Hematopoietic multipotent progenitor cell treated with erythropoietin and hydrocortisone succinate and interleukin-3 and kit ligand, for 15 days (in vitro differentiated cells): ENCODE measurements around the gene SNX13.
"Not testable (repeated sequence)": the region's sequence is repeated elsewhere in the genome, so short reads cannot be mapped to it uniquely, and the experiment has no call there.

Experiments
- DNase-seq: peaks from one replicate; pipeline ENCODE4 v3.0.0-alpha.2; 2015; ENCODE audit warnings: low spot score

SNX13 gene

GRCh38 chr7:17849504-17849903, 90.8 kb downstream of the SNX13 start:
- no peak for DNase-seq

- DNase-seq, result no peak
Observed at GRCh38 chr7:17848516-17848915, 91.8 kb downstream of the SNX13 start.

- no peak for DNase-seq
Observed at GRCh38 chr7:17846935-17847334, 93.4 kb downstream of the SNX13 start.

GRCh38 chr7:17845197-17845547, 95.1 kb downstream of the SNX13 start:
- no peak for DNase-seq

- DNase-seq, result no peak
Observed at GRCh38 chr7:17844514-17845196, 95.6 kb downstream of the SNX13 start.

GRCh38 chr7:17844022-17844421, 96.3 kb downstream of the SNX13 start:
- no peak for DNase-seq

GRCh38 chr7:17843041-17843440, 97.3 kb downstream of the SNX13 start:
- DNase-seq, result no peak

GRCh38 chr7:17832820-17833355, 107.4 kb downstream of the SNX13 start:
- no peak for DNase-seq

- no peak for DNase-seq
Observed at GRCh38 chr7:17832242-17832641, 108.1 kb downstream of the SNX13 start.

GRCh38 chr7:17830206-17830605, 110.1 kb downstream of the SNX13 start:
- DNase-seq, result no peak

GRCh38 chr7:17829001-17829400, 111.3 kb downstream of the SNX13 start:
- DNase-seq, result no peak

GRCh38 chr7:17822547-17823173, 117.6 kb downstream of the SNX13 start:
- no peak for DNase-seq

GRCh38 chr7:17816903-17817302, 123.4 kb downstream of the SNX13 start:
- DNase-seq, result no peak

- DNase-seq, result no peak
Observed at GRCh38 chr7:17815318-17815717, 125.0 kb downstream of the SNX13 start.

- DNase-seq, result no peak
Observed at GRCh38 chr7:17814058-17814457, 126.2 kb downstream of the SNX13 start.

- not testable (repeated sequence) for DNase-seq
Observed at GRCh38 chr7:17809215-17809614, 131.1 kb downstream of the SNX13 start.

- no peak for DNase-seq
Observed at GRCh38 chr7:17807242-17807641, 133.1 kb downstream of the SNX13 start.

- DNase-seq, result no peak
Observed at GRCh38 chr7:17806631-17807030, 133.7 kb downstream of the SNX13 start.

- no peak for DNase-seq
Observed at GRCh38 chr7:17802056-17802455, 138.2 kb downstream of the SNX13 start.

- DNase-seq, result no peak
Observed at GRCh38 chr7:17792075-17792936, 148.0 kb downstream of the SNX13 start.

- no peak for DNase-seq
Observed at GRCh38 chr7:17787257-17787656, 153.0 kb downstream of the SNX13 start.

- no peak for DNase-seq
Observed at GRCh38 chr7:17786314-17786852, 153.9 kb downstream of the SNX13 start.

GRCh38 chr7:17782216-17782549, 158.1 kb downstream of the SNX13 start:
- no peak for DNase-seq
